H1 (cell line): ENCODE results near the gene SLC25A12. TPM values are rescaled to one million over a fixed set of nuclear protein-coding genes. Genes with fewer than 3 reads are reported as not detected.

Experiments
- BACH1 ChIP-seq: IDR thresholded peaks from 2 replicates; pipeline ENCODE4 v1.6.1; 2012; ENCODE audit warnings: low read length, improper control_type of control experiment
- BCL11A ChIP-seq, 2 experiments: IDR thresholded peaks; one replicate each; pipeline ENCODE4 v1.6.1; 2011; ENCODE audit warnings: low read depth in 2 of 2, low read length in 2 of 2, mild to moderate bottlenecking in 2 of 2
- CBX5 ChIP-seq: fragments of 300-800, 300-1000 bp; sonication (generic); IDR thresholded peaks from 2 replicates; pipeline ENCODE4 v1.7.1; 2016; ENCODE audit warnings: antibody characterized with exemption, low read length, low read depth
- CEBPB ChIP-seq: IDR thresholded peaks from 2 replicates; pipeline ENCODE4 v1.6.1; 2012; ENCODE audit warnings: low read depth, low read length
- CHD7 ChIP-seq: fragments of 300-600 bp; sonication (generic); IDR thresholded peaks from 2 replicates; pipeline ENCODE4 v1.7.1; 2012; ENCODE audit warnings: low read length, moderate library complexity, mild to moderate bottlenecking, inconsistent platforms; ENCODE audit not compliant: insufficient replicate concordance
- CTBP2 ChIP-seq: IDR thresholded peaks from 2 replicates; pipeline ENCODE4 v1.7.0; 2011; ENCODE audit warnings: borderline replicate concordance, mild to moderate bottlenecking, moderate library complexity, mixed read lengths, low read length; ENCODE audit not compliant: insufficient read depth, insufficient read length
- EZH2 ChIP-seq: fragments of 200-600 bp; sonication (generic); IDR thresholded peaks from 2 replicates; pipeline ENCODE4 v1.7.1; 2012; ENCODE audit warnings: low read depth, mild to moderate bottlenecking, moderate library complexity, low read length, inconsistent platforms; ENCODE audit not compliant: severe bottlenecking
- NANOG ChIP-seq: IDR thresholded peaks from 2 replicates; pipeline ENCODE4 v1.6.1; 2011; ENCODE audit warnings: low read length, low read depth, mild to moderate bottlenecking, inconsistent platforms; ENCODE audit not compliant: insufficient read depth, poor library complexity, severe bottlenecking
- RAD21 ChIP-seq, 2 experiments: IDR thresholded peaks in 1 of 2; conservative IDR thresholded peaks in 1 of 2; 2 replicates each; pipeline ENCODE4 v1.6.1; 2011; ENCODE audit warnings: low read depth in 2 of 2, low read length in 2 of 2, improper control_type of control experiment in 1 of 2, inconsistent platforms in 1 of 2, mild to moderate bottlenecking in 1 of 2, moderate library complexity in 1 of 2
- RFX5 ChIP-seq: IDR thresholded peaks from 2 replicates; pipeline ENCODE4 v1.6.1; 2011; ENCODE audit warnings: low read depth, low read length, improper control_type of control experiment, borderline replicate concordance
- SIN3A ChIP-seq, 2 experiments: IDR thresholded peaks in 1 of 2; conservative IDR thresholded peaks in 1 of 2; 2 replicates each; pipeline ENCODE4 v1.6.1; 2011 to 2012; ENCODE audit warnings: low read length in 2 of 2, improper control_type of control experiment in 1 of 2, low read depth in 1 of 2, mild to moderate bottlenecking in 1 of 2
- polyA plus RNA-seq, 7 experiments: library from polyadenylated mRNA; depleted of rRNA in 3 of 7; stranded (reverse) in 5 of 7; unstranded in 2 of 7; fragments of >200 nt in 5 of 7; fragments of 200-250 nt in 2 of 7; gene quantifications; 1 replicate in 5 of 7; 2 replicates in 1 of 7; 4 replicates in 1 of 7; pipeline versions ENCODE4 v1.2.1 to v1.2.3, GENCODE V29; 2011 to 2013; ENCODE audit warnings: missing spikeins in 2 of 7, mixed read lengths in 2 of 7
- total RNA-seq: library from RNA; stranded (reverse); fragmentation: NEBNext Ultra II Directional; extraction: Animal tissue kit (Norgen Biotek cat#: 25700); gene quantifications from 2 replicates; pipeline ENCODE4 v1.2.1, GENCODE V29; 2021

SLC25A12 gene
- total and polyA plus RNA-seq, 2 of the 8 experiments (the other 6 are each of a cell fraction or from before 2014, with no cell fraction given), result 7.7 to 10.2 TPM

- no peak for TF ChIP-seq CHD7
- TF ChIP-seq RFX5, result no peak
- no peak for TF ChIP-seq RAD21 (IDR thresholded peaks at IDR 0.05 in 1 of 2, conservative IDR thresholded peaks at IDR 0.05 in 1 of 2; ENCODE audit: low read depth in 2 of 2, low read length in 2 of 2)
- TF ChIP-seq NANOG, result no peak
- no peak for TF ChIP-seq EZH2
- no peak for TF ChIP-seq CEBPB
- TF ChIP-seq CTBP2, result no peak
- no peak for TF ChIP-seq SIN3A (conservative IDR thresholded peaks at IDR 0.05 in 1 of 2, IDR thresholded peaks at IDR 0.05 in 1 of 2; ENCODE audit: low read depth in 1 of 2, low read length in 2 of 2)
- TF ChIP-seq BACH1, result no peak
- TF ChIP-seq BCL11A (IDR thresholded peaks at IDR 0.05; ENCODE audit: low read depth in 2 of 2, low read length in 2 of 2), result no peak
- TF ChIP-seq CBX5, result no peak
Measured at GRCh38 chr2:171800639-171801038, 93.4 kb downstream of the SLC25A12 start (continued).
